Esophagus squamous epithelium (tissue), 4 donors: Measurements from ENCODE around the gene GSE1.

ENCODE experiments used
- CTCF ChIP-seq, 6 experiments: fragments of 450-650 bp in 4 of 6; fragments of 200-600 bp in 2 of 6; sonication (generic) in 2 of 6; IDR thresholded peaks; one replicate each; pipeline ENCODE4 v1.5.1; 2016 to 2019; ENCODE audit warnings: antibody characterized with exemption in 6 of 6, mild to moderate bottlenecking in 4 of 6, moderate library complexity in 4 of 6
- POLR2A ChIP-seq, 4 donors: fragments of 450-650 bp; IDR thresholded peaks; one replicate each; pipeline ENCODE4 v1.6.1; 2017; ENCODE audit warnings: antibody characterized with exemption in 4 of 4, mild to moderate bottlenecking in 4 of 4, moderate library complexity in 3 of 4

GRCh38 chr16:85627526-85628264 is 14.6 kb downstream of the GSE1 start:
- TF ChIP-seq POLR2A (IDR thresholded peaks at IDR 0.05), result no peak
- TF ChIP-seq CTCF (IDR thresholded peaks at IDR 0.05), result no peak
